Parathyroid adenoma (tissue), 2 donors: ENCODE data around the gene NPEPPS.
"Not testable (repeated sequence)": the region's sequence is repeated elsewhere in the genome, so short reads cannot be mapped to it uniquely, and the experiment has no call there.

Experiments used
- H2AFZ ChIP-seq: fragments of 300-600 bp; sonication (generic); one replicate; pipeline ENCODE4 v1.7.0; 2017; ENCODE audit warnings: antibody characterized with exemption, mild to moderate bottlenecking
- H3K27ac ChIP-seq: fragments of 300-600 bp; sonication (generic); one replicate; pipeline ENCODE4 v1.7.0; 2017
- H3K27me3 ChIP-seq: fragments of 300-600 bp; sonication (generic); one replicate; pipeline ENCODE4 v1.7.0; 2017; ENCODE audit warnings: low read length; ENCODE audit not compliant: control insufficient read depth, insufficient read depth
- H3K36me3 ChIP-seq: fragments of 300-600 bp; sonication (generic); one replicate; pipeline ENCODE4 v1.7.0; 2017; ENCODE audit warnings: low read length; ENCODE audit not compliant: control insufficient read depth, insufficient read depth
- H3K4me1 ChIP-seq: fragments of 300-600 bp; sonication (generic); one replicate; pipeline ENCODE4 v1.7.0; 2017; ENCODE audit warnings: control low read depth
- H3K4me2 ChIP-seq: fragments of 300-600 bp; sonication (generic); one replicate; pipeline ENCODE4 v1.7.0; 2017; ENCODE audit warnings: low read length
- H3K4me3 ChIP-seq: fragments of 300-600 bp; sonication (generic); one replicate; pipeline ENCODE4 v1.7.0; 2017; ENCODE audit warnings: low read depth, low read length
- H3K79me2 ChIP-seq: fragments of 300-600 bp; sonication (generic); one replicate; pipeline ENCODE4 v1.7.0; 2017; ENCODE audit warnings: control low read depth
- H3K9ac ChIP-seq: fragments of 300-600 bp; sonication (generic); one replicate; pipeline ENCODE4 v1.7.0; 2017; ENCODE audit warnings: mild to moderate bottlenecking
- H3K9me3 ChIP-seq: fragments of 300-600 bp; sonication (generic); one replicate; pipeline ENCODE4 v1.7.0; 2017; ENCODE audit warnings: low read length; ENCODE audit not compliant: control insufficient read depth
- TF ChIP-seq, protein P1 (sequence below): fragments of 300-600 bp; sonication (generic); IDR thresholded peaks from one replicate; pipeline ENCODE4 v1.7.0; 2017; ENCODE audit warnings: antibody characterized with exemption, mild to moderate bottlenecking
- donor health status: primary hyperparathyroidism.

The NPEPPS gene

GRCh38 chr17:47561698-47562405 is 30.9 kb downstream of the NPEPPS start:
- not testable (repeated sequence) for H3K9ac ChIP-seq, H3K4me2 ChIP-seq, H3K27ac ChIP-seq, H3K36me3 ChIP-seq, H3K4me1 ChIP-seq, H3K9me3 ChIP-seq, H2AFZ ChIP-seq, H3K27me3 ChIP-seq, H3K4me3 ChIP-seq
- peaks cover 23% of the 10 kb centered on the region for H3K79me2 ChIP-seq

- peaks cover 23% of the 10 kb centered on the region for H3K79me2 ChIP-seq
- H3K9me3 ChIP-seq, H3K4me1 ChIP-seq, H3K27ac ChIP-seq, H2AFZ ChIP-seq, H3K4me2 ChIP-seq, H3K36me3 ChIP-seq, H3K9ac ChIP-seq, H3K27me3 ChIP-seq, H3K4me3 ChIP-seq: not testable (repeated sequence)
These were observed 31.4 kb downstream of the NPEPPS start for GRCh38 chr17:47562406-47562705.

GRCh38 chr17:47567261-47567660 is 36.4 kb downstream of the NPEPPS start:
- H3K27me3 ChIP-seq, H3K4me3 ChIP-seq, H3K9me3 ChIP-seq, H3K36me3 ChIP-seq, H2AFZ ChIP-seq, H3K4me1 ChIP-seq, H3K9ac ChIP-seq, H3K4me2 ChIP-seq, H3K27ac ChIP-seq: not testable (repeated sequence)
- H3K79me2 ChIP-seq = peaks cover 22% of the 10 kb centered on the region

GRCh38 chr17:47572561-47572960 is 41.7 kb downstream of the NPEPPS start:
- H3K4me2 ChIP-seq, H3K36me3 ChIP-seq, H3K27ac ChIP-seq, H3K9ac ChIP-seq, H3K4me3 ChIP-seq, H2AFZ ChIP-seq, H3K9me3 ChIP-seq, H3K4me1 ChIP-seq, H3K27me3 ChIP-seq: not testable (repeated sequence)
- peaks cover 13% of the 10 kb centered on the region for H3K79me2 ChIP-seq

DNA sequence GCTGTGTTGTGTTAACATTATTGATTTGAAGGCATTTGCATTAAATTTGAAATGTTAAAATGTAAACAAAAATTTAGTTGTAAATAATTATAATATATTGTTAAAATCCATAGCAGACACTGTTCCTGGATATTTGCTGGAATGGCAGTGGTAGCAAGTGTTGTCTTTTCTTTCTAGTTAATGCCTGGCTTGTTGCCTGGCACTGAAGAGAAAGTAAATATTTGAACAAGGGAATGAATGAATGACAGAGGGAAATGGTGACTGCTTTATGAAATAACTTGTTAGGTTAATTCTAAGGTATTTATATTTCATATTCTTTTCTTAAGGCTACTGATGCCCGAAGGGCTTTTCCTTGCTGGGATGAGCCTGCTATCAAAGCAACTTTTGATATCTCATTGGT is 51.5 kb downstream of the NPEPPS start:
- H3K27me3 ChIP-seq, H3K4me2 ChIP-seq, H2AFZ ChIP-seq, H3K9me3 ChIP-seq, H3K9ac ChIP-seq, H3K79me2 ChIP-seq, H3K4me1 ChIP-seq, H3K4me3 ChIP-seq, H3K27ac ChIP-seq, H3K36me3 ChIP-seq: not testable (repeated sequence)

DNA sequence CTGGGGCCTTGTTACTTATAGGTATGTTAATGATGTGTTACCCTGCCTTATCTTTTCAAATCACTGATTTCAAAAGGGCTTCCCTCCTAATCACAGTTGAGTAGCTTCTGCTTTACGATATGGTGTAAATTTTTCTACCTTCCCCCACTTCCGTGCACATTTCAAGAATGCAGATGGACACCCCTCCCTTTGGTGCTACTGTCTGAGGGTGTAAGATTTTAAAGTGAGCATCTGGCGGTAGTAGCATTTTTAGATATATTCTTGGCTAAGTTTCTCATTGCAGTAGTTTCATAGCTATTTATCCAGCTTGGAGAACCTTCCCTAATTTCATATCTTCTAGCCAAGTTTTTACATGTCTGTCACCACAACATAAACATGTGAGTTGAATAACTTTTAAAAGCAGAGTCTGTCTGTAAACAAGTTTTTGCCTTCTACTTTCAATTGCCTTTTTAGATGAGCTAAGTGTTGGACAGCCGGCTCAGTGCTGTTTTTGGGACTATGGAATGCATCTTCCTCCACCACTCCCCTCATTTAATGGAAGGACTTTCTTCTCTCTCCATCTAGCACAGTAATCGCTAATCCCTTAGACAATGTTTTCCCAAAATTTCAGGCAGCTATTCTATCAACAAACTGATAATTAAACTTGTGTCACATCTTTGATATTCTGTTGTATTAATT is 55.6 kb downstream of the NPEPPS start:
- H3K9me3 ChIP-seq, H3K4me2 ChIP-seq, H3K36me3 ChIP-seq, H3K27me3 ChIP-seq, H3K79me2 ChIP-seq, H3K27ac ChIP-seq, H3K4me1 ChIP-seq, H3K9ac ChIP-seq, H2AFZ ChIP-seq, H3K4me3 ChIP-seq: not testable (repeated sequence)

DNA sequence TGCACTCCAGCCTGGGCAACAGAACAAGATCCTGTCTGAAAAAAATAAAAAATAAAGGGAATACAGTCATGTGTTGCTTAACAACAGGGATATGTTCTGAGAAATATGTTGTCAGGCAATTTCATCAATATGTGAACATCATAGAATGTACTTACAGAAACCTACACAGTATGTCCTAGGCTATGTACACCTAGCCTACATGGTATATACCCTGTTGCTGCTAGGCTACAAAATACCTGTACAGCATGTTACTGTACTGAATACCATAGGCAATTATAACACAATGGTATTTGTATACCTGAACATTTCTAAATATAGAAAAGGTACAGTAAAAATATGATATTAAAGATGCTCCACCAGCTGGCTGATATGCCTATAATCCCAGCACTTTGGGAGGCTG is 62.6 kb downstream of the NPEPPS start:
- H3K27ac ChIP-seq, H3K4me1 ChIP-seq, H3K9me3 ChIP-seq, H3K9ac ChIP-seq, H2AFZ ChIP-seq, H3K4me2 ChIP-seq, H3K36me3 ChIP-seq, H3K27me3 ChIP-seq, H3K4me3 ChIP-seq, H3K79me2 ChIP-seq: not testable (repeated sequence)

DNA sequence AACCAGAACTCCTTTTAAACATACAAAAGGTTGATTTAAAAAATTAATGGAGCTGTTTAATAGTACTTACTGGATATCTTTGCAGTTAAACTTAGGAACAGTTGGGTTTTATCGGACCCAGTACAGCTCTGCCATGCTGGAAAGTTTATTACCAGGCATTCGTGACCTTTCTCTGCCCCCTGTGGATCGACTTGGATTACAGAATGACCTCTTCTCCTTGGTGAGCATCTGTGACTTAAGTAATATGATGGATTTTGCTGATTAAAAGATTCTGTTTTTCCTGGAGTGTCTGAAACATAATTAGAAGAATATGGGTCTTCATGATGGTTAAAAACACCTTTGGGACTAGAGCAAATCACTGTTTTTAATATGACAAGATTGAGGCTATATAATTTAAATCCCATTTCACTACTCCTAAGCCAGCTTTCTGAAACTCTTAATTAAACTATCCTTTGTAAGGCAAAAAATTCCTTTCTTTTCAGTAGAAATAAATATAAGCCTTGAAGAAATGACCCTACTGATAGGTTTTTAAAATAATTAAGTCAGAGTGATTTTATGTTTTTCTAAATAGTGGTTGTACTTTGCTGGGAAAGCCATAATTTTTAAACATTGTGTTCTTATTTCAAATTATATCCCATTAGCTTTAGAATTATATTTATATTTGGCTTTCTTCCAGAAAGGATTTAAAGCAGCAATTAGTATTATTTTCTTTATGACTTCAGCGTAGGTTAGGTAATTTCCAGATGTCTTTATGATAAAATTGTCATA is 73.1 kb downstream of the NPEPPS start:
- no peak overlapping the region for H2AFZ ChIP-seq
- no peak overlapping the region for H3K9ac ChIP-seq
- no peak overlapping the region for H3K4me2 ChIP-seq
- H3K4me1 ChIP-seq = no peaks in the 10 kb centered on the region
- no peaks in the 10 kb centered on the region for H3K79me2 ChIP-seq
- no peaks in the 10 kb centered on the region for H3K9me3 ChIP-seq
- TF ChIP-seq, protein P1, sequence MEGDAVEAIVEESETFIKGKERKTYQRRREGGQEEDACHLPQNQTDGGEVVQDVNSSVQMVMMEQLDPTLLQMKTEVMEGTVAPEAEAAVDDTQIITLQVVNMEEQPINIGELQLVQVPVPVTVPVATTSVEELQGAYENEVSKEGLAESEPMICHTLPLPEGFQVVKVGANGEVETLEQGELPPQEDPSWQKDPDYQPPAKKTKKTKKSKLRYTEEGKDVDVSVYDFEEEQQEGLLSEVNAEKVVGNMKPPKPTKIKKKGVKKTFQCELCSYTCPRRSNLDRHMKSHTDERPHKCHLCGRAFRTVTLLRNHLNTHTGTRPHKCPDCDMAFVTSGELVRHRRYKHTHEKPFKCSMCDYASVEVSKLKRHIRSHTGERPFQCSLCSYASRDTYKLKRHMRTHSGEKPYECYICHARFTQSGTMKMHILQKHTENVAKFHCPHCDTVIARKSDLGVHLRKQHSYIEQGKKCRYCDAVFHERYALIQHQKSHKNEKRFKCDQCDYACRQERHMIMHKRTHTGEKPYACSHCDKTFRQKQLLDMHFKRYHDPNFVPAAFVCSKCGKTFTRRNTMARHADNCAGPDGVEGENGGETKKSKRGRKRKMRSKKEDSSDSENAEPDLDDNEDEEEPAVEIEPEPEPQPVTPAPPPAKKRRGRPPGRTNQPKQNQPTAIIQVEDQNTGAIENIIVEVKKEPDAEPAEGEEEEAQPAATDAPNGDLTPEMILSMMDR = no peak
- no peaks in the 10 kb centered on the region for H3K27me3 ChIP-seq
- H3K27ac ChIP-seq = no peak overlapping the region
- H3K4me3 ChIP-seq = no peak overlapping the region
- no peaks in the 10 kb centered on the region for H3K36me3 ChIP-seq
